ENCODE measurements around the gene VPS54.

VPS54 gene

DNA sequence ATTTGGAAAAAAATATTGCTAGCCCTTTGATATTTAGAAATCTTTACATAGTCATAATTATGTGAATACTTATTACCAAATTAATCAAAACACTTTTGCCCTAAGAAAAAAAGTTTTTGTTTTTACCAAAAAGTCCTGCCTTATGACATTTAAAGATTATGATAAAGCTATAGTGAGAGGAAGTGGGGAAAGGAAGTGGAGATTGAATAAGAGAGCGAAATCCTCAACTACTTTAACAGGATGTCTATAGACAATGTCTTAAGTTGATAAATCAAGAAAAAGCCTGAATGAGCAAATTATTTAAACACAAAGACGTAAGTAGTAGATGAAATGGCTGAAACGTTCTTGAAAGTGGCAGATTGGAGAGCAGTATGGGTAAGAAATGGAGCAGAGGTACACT lies 20.9 kb upstream of the VPS54 start:
- H3K4me3 ChIP-seq (ENCODE audit: low read depth, low read length) = no peak overlapping the region

DNA sequence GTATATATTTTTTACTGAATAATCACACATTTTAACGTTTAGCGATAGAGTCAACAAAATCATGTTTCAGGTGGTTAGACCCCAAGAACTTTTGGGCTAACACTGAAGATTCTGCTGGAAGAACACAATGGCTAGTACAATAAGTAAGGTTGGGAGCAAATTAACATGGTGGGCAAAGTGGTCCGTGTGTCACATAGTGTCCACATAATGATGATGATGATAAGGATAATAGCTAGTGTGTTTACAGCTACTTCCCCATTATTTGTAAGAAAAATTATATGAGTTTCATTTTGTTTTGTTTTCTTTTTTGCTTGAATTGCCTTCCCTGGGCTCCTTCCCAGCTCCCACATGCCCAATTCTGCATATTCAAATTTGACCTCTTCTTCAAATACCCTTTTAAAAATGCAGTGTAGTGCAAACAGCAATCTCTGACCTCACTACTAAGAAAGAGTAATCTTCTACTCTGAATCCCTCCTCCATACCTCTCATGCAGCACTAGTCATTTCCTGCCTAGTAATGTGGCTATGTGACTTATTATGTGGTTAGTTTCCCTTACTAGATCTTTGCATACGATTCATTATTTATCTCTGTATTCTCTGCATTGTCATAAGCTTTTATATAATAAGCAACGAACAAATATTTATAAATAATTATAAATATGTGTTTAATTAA lies 16.9 kb upstream of the VPS54 start:
- TF ChIP-seq, protein P1, sequence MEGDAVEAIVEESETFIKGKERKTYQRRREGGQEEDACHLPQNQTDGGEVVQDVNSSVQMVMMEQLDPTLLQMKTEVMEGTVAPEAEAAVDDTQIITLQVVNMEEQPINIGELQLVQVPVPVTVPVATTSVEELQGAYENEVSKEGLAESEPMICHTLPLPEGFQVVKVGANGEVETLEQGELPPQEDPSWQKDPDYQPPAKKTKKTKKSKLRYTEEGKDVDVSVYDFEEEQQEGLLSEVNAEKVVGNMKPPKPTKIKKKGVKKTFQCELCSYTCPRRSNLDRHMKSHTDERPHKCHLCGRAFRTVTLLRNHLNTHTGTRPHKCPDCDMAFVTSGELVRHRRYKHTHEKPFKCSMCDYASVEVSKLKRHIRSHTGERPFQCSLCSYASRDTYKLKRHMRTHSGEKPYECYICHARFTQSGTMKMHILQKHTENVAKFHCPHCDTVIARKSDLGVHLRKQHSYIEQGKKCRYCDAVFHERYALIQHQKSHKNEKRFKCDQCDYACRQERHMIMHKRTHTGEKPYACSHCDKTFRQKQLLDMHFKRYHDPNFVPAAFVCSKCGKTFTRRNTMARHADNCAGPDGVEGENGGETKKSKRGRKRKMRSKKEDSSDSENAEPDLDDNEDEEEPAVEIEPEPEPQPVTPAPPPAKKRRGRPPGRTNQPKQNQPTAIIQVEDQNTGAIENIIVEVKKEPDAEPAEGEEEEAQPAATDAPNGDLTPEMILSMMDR (IDR thresholded peaks at IDR 0.05; ENCODE audit: borderline replicate concordance, insufficient read depth, low read depth, low read length) = no peak
- no peak overlapping the region for H3K4me3 ChIP-seq (ENCODE audit: low read depth, low read length)

More for the DNA sequence above, 20.9 kb upstream of the VPS54 start:
- TF ChIP-seq, protein P1 (IDR thresholded peaks at IDR 0.05; ENCODE audit: borderline replicate concordance, insufficient read depth, low read depth, low read length) = no peak

GRCh38 chr2:64035072-64035942 lies 16.1 kb upstream of the VPS54 start:
- no peak overlapping the region for H3K4me3 ChIP-seq (ENCODE audit: low read depth, low read length)
- TF ChIP-seq, protein P1 (IDR thresholded peaks at IDR 0.05; ENCODE audit: borderline replicate concordance, insufficient read depth, low read depth, low read length) = no peak

- H3K4me3 ChIP-seq (ENCODE audit: low read depth, low read length) = no peak overlapping the region
- TF ChIP-seq, protein P1 (IDR thresholded peaks at IDR 0.05; ENCODE audit: borderline replicate concordance, insufficient read depth, low read depth, low read length) = no peak
Measured at GRCh38 chr2:64029116-64029665, 10.0 kb upstream of the VPS54 start.

DNA sequence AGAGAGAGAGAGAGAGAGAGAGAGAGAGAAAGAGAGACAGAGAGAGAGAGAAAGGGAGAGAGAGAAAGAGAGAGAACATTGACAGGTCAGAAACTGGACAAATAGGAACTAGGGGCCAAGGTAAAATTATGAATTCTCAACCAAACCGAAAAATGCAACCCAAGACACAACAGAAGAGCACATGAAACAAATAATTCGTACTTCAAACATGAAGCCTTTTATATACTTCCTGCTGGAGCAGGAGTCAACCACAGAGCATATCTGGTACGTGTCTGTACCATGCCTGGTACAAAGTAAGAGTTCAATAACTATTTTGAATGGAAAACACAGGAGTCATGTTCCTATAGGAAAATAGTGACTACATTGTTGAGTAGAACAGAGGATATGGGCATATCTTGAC lies 6.5 kb upstream of the VPS54 start:
- no peak overlapping the region for H3K4me3 ChIP-seq (ENCODE audit: low read depth, low read length)

DNA sequence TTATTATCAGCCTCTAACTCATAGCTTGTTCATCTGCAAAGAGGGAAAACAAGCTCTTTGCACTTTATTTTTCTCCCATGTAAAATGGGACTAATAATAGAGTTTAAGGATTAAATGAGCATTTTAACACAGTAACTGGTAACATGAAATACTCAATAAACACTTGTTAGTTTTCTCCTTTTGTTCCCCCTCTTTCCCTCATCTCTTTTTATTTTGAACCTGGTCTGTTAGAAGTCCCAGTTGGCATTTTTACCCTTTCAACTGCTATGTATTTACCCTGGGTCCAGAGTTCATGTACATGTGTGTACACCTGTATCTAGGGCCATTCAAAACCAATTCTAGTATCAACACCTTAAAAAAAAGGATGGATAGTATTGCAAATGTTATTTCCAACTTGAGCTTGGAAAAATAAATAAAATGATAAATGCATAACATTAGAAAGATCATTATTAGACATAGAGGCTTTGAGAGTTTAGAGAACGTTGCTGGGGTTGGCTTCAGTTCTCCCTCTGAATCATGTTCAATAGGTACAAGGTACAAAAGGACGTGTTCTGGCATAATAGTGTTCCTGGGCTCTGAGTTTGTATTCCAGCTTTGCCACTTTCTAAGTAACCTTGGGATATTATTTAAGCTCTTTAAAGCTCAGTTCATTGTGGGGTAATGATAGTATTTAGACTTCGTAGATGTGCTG lies 5.2 kb upstream of the VPS54 start:
- H3K4me3 ChIP-seq (ENCODE audit: low read depth, low read length) = no peak overlapping the region
- TF ChIP-seq, protein P1 (IDR thresholded peaks at IDR 0.05; ENCODE audit: borderline replicate concordance, insufficient read depth, low read depth, low read length) = no peak

More for the DNA sequence above, 6.5 kb upstream of the VPS54 start:
- TF ChIP-seq, protein P1 (IDR thresholded peaks at IDR 0.05; ENCODE audit: borderline replicate concordance, insufficient read depth, low read depth, low read length) = no peak

Measured in GM12875 (cell line).